Activated CD4-positive, alpha-beta T cell treated with anti-CD3 and anti-CD28 coated beads, Interleukin-2, amount 50 U/mL, for 1 hour (primary cell): Measurements from ENCODE around the gene CASP14.
"Not testable (repeated sequence)": the region's sequence is repeated elsewhere in the genome, so short reads cannot be mapped to it uniquely, and the experiment has no call there.

Experiments used
- DNase-seq: peaks from one replicate; pipeline ENCODE4 v3.0.0-alpha.2; 2020

Gene CASP14

GRCh38 chr19:15074371-15074770 lies 25.1 kb downstream of the CASP14 start:
- no peak for DNase-seq

DNA sequence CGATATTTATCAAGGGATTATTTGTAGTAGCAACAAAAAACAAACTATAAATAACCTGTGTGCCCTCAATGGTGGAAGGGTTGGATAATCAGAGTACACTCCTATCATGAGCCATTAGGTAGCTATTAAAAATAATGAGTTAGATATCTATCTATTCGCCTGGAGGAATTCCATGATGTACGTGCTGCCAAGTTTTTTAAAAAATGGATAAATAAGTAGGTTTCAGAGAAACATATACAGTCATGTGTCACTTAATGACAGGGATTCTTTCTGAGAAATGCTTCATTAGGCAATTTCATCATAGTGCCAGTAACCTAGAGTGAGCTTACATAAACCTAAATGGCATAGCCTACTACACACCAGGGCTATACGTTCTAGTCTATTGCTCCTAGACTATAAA lies 26.5 kb downstream of the CASP14 start:
- DNase-seq, result no peak

GRCh38 chr19:15080002-15080401 lies 30.7 kb downstream of the CASP14 start:
- not testable (repeated sequence) for DNase-seq

DNA sequence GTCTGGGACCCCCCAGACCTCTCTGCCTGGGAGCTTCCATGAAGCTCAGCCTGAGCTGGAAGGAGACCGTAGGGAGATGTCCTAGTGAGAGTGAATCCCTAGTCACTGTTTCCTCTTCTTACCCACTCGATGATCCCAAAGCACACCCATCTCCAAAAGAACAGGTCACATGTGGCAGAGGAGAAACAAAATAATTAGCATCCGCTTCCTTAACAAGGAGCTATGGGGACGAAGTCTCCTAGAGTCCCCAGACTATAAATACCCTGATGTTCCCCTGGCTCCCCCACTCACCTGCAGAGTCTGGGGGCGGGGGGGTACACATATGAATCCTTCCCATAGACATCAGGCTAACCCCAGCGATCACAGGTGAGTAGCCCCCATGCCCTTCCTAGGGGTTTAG lies 32.6 kb downstream of the CASP14 start, which contains the start of gene OR1I1:
Gene OR1I1, plus strand, starts transcription at position 301 of the 400 bp plus-strand sequence. CDS start 4,855 bp downstream, outside the sequence.
- DNase-seq, result no peak

DNA sequence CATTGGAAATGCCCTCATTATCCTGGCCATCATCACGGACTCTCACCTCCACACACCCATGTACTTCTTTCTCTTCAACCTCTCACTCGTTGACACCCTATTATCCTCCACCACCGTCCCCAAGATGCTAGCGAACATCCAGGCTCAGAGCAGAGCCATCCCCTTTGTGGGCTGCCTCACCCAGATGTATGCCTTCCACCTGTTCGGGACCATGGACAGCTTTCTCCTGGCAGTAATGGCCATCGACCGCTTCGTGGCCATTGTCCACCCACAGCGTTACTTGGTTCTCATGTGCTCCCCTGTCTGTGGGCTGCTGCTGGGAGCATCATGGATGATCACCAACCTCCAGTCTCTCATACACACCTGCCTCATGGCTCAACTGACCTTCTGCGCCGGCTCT lies 37.9 kb downstream of the CASP14 start:
- DNase-seq, result no peak

DNA sequence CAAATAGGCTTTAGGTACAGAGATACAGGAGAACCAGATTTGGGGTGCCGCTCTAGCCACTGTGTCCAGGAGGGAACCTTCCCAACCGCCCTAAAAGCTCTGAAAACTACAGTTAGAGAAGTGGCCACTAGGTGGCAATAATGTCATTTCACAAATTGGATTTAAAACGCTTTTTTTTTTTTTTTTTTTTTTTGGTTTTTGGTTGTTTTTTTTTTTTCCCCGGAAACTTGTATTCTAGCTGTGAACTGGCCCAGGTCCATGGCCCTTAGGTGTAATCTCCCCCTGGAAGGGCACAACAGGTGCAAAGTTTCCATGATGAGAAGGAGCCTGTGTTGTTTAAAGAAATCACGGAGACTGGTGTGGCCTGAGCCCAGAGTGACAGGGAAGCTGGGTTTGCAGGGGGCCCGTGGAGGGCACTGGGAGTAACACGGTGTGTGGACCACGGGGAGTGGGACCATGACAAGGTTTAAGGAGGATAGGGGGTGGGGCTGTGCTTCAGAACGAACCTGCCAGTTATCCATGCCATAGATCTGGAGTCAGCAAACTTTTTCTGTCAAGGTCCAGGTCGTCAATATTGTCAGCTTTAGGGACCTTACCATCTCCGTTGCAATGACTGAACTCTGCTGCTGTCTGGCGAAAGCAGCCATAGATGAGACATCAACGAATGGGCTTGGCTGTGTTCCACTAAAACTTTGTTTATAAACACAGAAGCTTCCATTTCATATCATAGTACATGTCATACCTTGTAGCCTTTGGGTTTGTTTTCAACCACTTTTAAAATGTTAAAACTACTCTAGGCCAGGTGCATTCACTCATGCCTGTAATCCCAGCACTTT lies 42.9 kb downstream of the CASP14 start:
- DNase-seq, result peak; percentile 34

DNA sequence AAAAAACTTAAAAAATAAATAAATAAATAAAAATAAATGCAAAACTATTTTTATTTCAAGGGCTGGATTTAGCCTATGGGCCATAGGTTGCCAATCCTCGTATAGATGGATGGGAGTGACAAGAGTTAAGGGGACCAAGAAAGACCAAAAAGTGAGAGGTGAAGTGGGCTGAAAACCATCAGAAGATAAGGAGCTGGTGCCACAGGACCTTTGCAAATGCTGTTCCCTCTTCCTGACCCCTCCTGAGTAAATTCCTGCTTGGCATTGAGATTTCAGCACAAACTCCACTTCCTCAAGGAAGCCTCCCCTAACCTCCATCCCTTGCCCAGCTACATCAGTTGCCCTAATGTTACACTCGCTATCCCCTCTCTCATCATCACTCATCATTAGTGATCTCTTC lies 43.7 kb downstream of the CASP14 start:
- no peak for DNase-seq

GRCh38 chr19:15096223-15096622 lies 46.9 kb downstream of the CASP14 start:
- no peak for DNase-seq

- DNase-seq, result not testable (repeated sequence)
Observed at GRCh38 chr19:15097980-15098379, 48.7 kb downstream of the CASP14 start.

- no peak for DNase-seq
Observed at GRCh38 chr19:15098460-15098859, 49.2 kb downstream of the CASP14 start.

GRCh38 chr19:15099017-15099582 lies 49.8 kb downstream of the CASP14 start:
- no peak for DNase-seq

DNA sequence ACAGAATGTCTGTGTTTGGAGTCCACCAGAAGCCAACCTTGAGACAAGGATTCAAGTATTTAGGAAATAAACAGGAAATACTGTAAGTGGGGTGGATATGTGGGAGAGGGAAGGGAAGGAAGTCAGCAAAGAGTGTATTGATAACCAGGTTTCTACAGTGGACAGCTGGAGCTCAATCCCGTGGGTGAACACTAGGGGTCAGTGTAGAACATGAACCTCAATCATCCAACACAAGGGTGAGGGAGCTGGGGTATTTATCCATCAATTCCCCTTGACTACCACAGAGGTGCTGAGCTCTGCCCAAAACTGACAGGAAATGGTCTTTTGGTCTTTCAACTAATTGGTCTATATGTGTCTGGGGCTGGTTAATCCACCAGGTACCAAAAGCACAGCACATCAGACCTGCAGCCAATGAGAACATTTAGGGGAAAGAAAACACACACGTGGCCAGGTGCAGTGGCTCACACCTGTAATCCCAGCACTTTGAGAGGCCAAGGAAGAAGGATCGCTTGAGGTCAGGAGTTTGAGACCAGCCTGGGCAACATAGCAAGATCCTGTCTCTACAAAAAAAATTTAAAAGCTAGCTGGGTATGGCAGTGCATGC lies 52.3 kb downstream of the CASP14 start:
- DNase-seq, result peak; percentile 53

- DNase-seq, result no peak
Observed at GRCh38 chr19:15104003-15104402, 54.7 kb downstream of the CASP14 start.

DNA sequence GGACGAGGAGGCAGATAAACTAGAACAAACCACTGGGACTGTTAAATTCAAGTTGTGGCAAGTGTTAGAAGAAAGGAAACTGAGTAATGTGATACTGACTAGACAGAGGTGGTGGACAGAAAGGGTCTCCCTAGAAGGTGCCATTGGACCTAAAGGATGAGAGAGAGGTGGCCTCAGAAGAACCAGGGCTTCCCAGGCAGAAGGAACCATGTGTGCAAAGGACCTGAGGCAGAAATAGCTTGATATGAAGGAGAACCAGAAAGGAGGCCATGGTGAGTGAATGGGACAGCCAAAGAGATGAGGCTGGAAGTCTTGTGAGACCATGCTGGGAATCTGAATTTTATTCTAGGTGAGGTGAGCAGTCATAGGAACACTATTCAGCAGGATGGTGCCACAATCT lies 55.1 kb downstream of the CASP14 start:
- no peak for DNase-seq

GRCh38 chr19:15105044-15105443 lies 55.8 kb downstream of the CASP14 start:
- no peak for DNase-seq

GRCh38 chr19:15107061-15108010 lies 58.1 kb downstream of the CASP14 start, which contains the start of gene SYDE1:
Gene SYDE1 (plus strand): TSS chr19:15107401. CDS start chr19:15107434, 33 bp downstream.
- DNase-seq, result no peak
